ENCODE measurements around the gene HEYL.
A peak's percentile ranks its signal among the peaks of the same experiment; 100 is the strongest.

The HEYL gene

GRCh38 chr1:39677645-39678044 is 38.2 kb upstream of the HEYL start:
- DNase-seq (ENCODE audit: low spot score): no peak
- TF ChIP-seq CTCF (IDR thresholded peaks at IDR 0.05; ENCODE audit: borderline replicate concordance, control extremely low read depth, extremely low read depth, insufficient read depth, missing control alignments): no peak
- in situ Hi-C loops (cut with MboI; ENCODE audit: low sequenced_read_pairs, unreplicated experiment): no loop called here

- in situ Hi-C loops (cut with MboI; ENCODE audit: low sequenced_read_pairs, unreplicated experiment): no loop called here
- DNase-seq (ENCODE audit: low spot score): no peak
- no peak for TF ChIP-seq CTCF (IDR thresholded peaks at IDR 0.05; ENCODE audit: borderline replicate concordance, control extremely low read depth, extremely low read depth, insufficient read depth, missing control alignments)
Measured at GRCh38 chr1:39676948-39677548, 37.6 kb upstream of the HEYL start.

- in situ Hi-C loops (cut with MboI; ENCODE audit: low sequenced_read_pairs, unreplicated experiment): no loop called here
- no peak for DNase-seq (ENCODE audit: low spot score)
- TF ChIP-seq CTCF (IDR thresholded peaks at IDR 0.05; ENCODE audit: borderline replicate concordance, control extremely low read depth, extremely low read depth, insufficient read depth, missing control alignments): no peak
Measured at GRCh38 chr1:39675220-39675619, 35.8 kb upstream of the HEYL start.

- no peak for DNase-seq (ENCODE audit: low spot score)
- in situ Hi-C loops (cut with MboI; ENCODE audit: low sequenced_read_pairs, unreplicated experiment): no loop called here
- TF ChIP-seq CTCF (IDR thresholded peaks at IDR 0.05; ENCODE audit: borderline replicate concordance, control extremely low read depth, extremely low read depth, insufficient read depth, missing control alignments): no peak
Measured at GRCh38 chr1:39673215-39673614, 33.8 kb upstream of the HEYL start.

GRCh38 chr1:39672551-39672947 is 33.1 kb upstream of the HEYL start:
- peak; percentile 49 for TF ChIP-seq CTCF (IDR thresholded peaks at IDR 0.05; ENCODE audit: borderline replicate concordance, control extremely low read depth, extremely low read depth, insufficient read depth, missing control alignments)
- in situ Hi-C loops (cut with MboI; ENCODE audit: low sequenced_read_pairs, unreplicated experiment): no loop called here
- peak; percentile 71 for DNase-seq (ENCODE audit: low spot score)

GRCh38 chr1:39671793-39672550 is 32.5 kb upstream of the HEYL start, which contains the start of gene NT5C1A:
Gene NT5C1A (minus strand): TSS chr1:39672107. CDS start chr1:39672038, 69 bp downstream.
- no peak for TF ChIP-seq CTCF (IDR thresholded peaks at IDR 0.05; ENCODE audit: borderline replicate concordance, control extremely low read depth, extremely low read depth, insufficient read depth, missing control alignments)
- in situ Hi-C loops (cut with MboI; ENCODE audit: low sequenced_read_pairs, unreplicated experiment): no loop called here
- peak; percentile 78 for DNase-seq (ENCODE audit: low spot score)
